AG04450 (cell line): ENCODE measurements around the gene P4HTM. TPM values are rescaled to one million over a fixed set of nuclear protein-coding genes. Genes with fewer than 3 reads are reported as not detected.
A peak's percentile ranks its signal among the peaks of the same experiment; 100 is the strongest.

Experiments used
- CTCF ChIA-PET: fragments of 300-600, 350-600 bp; formaldehyde crosslinking; extraction: SDS; loops from one replicate; lab custom pipeline; 2022; ENCODE audit warnings: antibody characterized with exemption, inconsistent platforms; lab: Charles Lee
- POLR2A ChIA-PET: fragments of 350-600 bp; formaldehyde crosslinking; extraction: SDS; loops from one replicate; lab custom pipeline; 2021; ENCODE audit warnings: antibody characterized with exemption, inconsistent platforms; lab: Yijun Ruan, JAX
- DNase-seq: peaks from one replicate; pipeline ENCODE4 v3.0.0-alpha.2; 2011; ENCODE audit warnings: low read depth, low spot score
- H3K27ac ChIP-seq: one replicate; pipeline ENCODE4 v1.5.1; 2012; ENCODE audit warnings: low read depth, low read length, control low read depth
- H3K27me3 ChIP-seq: one replicate; pipeline ENCODE4 v1.6.0; 2012; ENCODE audit warnings: low read length; ENCODE audit not compliant: control insufficient read depth, insufficient read depth
- H3K4me3 ChIP-seq: 2 replicates; pipeline ENCODE4 v1.5.1; 2011; ENCODE audit warnings: mild to moderate bottlenecking, low read depth, low read length, control low read depth
- H3K9me3 ChIP-seq: 2 replicates; pipeline ENCODE4 v1.5.1; 2012; ENCODE audit warnings: low read length; ENCODE audit not compliant: control insufficient read depth, insufficient read depth
- CTCF ChIP-seq: IDR thresholded peaks from 2 replicates; pipeline ENCODE4 v1.5.1; 2011; ENCODE audit warnings: low read depth, low read length, control low read depth, inconsistent platforms
- polyA plus RNA-seq: library from polyadenylated mRNA; depleted of rRNA; stranded (reverse); fragments of >200 nt; gene quantifications from 2 replicates; pipeline ENCODE4 v1.2.3, GENCODE V29; 2011

Gene P4HTM
- polyA plus RNA-seq, 1 experiment: 18.2 TPM

GRCh38 chr3:49012441-49013017, 22.5 kb downstream of the P4HTM start:
- CTCF ChIA-PET: interaction anchor here (1.2 to 2.2 kb wide), 3 partner anchors 10 to 25 kb away, joined by 3 to 19 read pairs (median 6); partner anchors contain the start of gene NDUFAF3
- DNase-seq: no peak

GRCh38 chr3:49013113-49013737, 23.2 kb downstream of the P4HTM start:
- H3K9me3 ChIP-seq: no peaks in the 10 kb centered on the region
- POLR2A ChIA-PET: interaction anchor here (1.6 to 2.7 kb wide), 2 partner anchors 8 to 16 kb away, joined by 4 to 13 read pairs; partner anchors contain the start of genes IMPDH2 and NDUFAF3
- H3K27ac ChIP-seq: no peak overlapping the region
- CTCF ChIA-PET: interaction anchor here (1.2 to 2.2 kb wide), 3 partner anchors 9 to 26 kb away, joined by 3 to 19 read pairs (median 6); partner anchors contain the start of gene NDUFAF3
- DNase-seq: no peak
- H3K4me3 ChIP-seq: no peak overlapping the region
- no peaks in the 10 kb centered on the region for H3K27me3 ChIP-seq
- TF ChIP-seq CTCF: no peak

More at GRCh38 chr3:49012441-49013017, 22.5 kb downstream of the P4HTM start:
- Histone ChIP-seq H3K9me3 (peaks cover under 1% of the 10 kb centered on the region; the same call in 1 of the 2 replicates), H3K27ac (no peak overlapping the region), H3K27me3 (no peaks in the 10 kb centered on the region), H3K4me3 (no peak overlapping the region)
- POLR2A ChIA-PET: interaction anchor here (0.6 to 2.7 kb wide), 3 partner anchors 9 to 19 kb away, joined by 4 to 13 read pairs (median 6); partner anchors contain the start of genes IMPDH2 and NDUFAF3
- no peak for TF ChIP-seq CTCF

- ChIA-PET POLR2A (interaction anchor here (0.8 to 2.7 kb wide), 2 partner anchors 7 to 26 kb away, joined by 3 to 13 read pairs; partner anchors contain the start of gene NDUFAF3), CTCF (interaction anchor here (0.8 to 2.2 kb wide), 5 partner anchors 8 to 345 kb away, joined by 3 to 19 read pairs (median 3); partner anchors contain the start of genes NDUFAF3 and P4HTM)
- no peaks in the 10 kb centered on the region; the same call in 1 of the 2 replicates for H3K9me3 ChIP-seq
- no peaks in the 10 kb centered on the region for H3K27me3 ChIP-seq
- H3K4me3 ChIP-seq: no peak overlapping the region
- DNase-seq: no peak
- peak; percentile 67 for TF ChIP-seq CTCF
- no peak overlapping the region for H3K27ac ChIP-seq
These were observed 24.0 kb downstream of the P4HTM start for GRCh38 chr3:49013738-49014660.

GRCh38 chr3:49015072-49015471, 25.0 kb downstream of the P4HTM start:
- no peak overlapping the region for H3K4me3 ChIP-seq
- no peaks in the 10 kb centered on the region for H3K27me3 ChIP-seq
- CTCF ChIA-PET: no interaction called here
- H3K9me3 ChIP-seq: no peaks in the 10 kb centered on the region; the same call in 1 of the 2 replicates
- no peak for DNase-seq
- no peak for TF ChIP-seq CTCF
- H3K27ac ChIP-seq: no peak overlapping the region
- POLR2A ChIA-PET: interaction anchor here (0.9 to 4.0 kb wide), 2 partner anchors 8 to 14 kb away, joined by 3 to 33 read pairs; partner anchors contain the start of genes IMPDH2 and WDR6
